H1 (cell line): ENCODE results near the gene RNF220. TPM values are rescaled to one million over a fixed set of nuclear protein-coding genes. Genes with fewer than 3 reads are reported as not detected.

Experiments
- CTCF ChIA-PET: fragments of 300-600 bp; sonication (Branson Sonifier 250); formaldehyde crosslinking; loops from one replicate; lab custom pipeline; 2021; ENCODE audit not compliant: partially characterized antibody; lab: Charles Lee
- POLR2A ChIA-PET: fragments of 300-600 bp; sonication (Branson Sonifier 250); formaldehyde crosslinking; loops from one replicate; lab custom pipeline; 2021; ENCODE audit warnings: inconsistent platforms; ENCODE audit not compliant: partially characterized antibody; lab: Charles Lee
- DNase-seq, 2 experiments: peaks; one replicate each; pipeline versions ENCODE4 v3.0.0 to v3.0.0-alpha.2; 2010 to 2022; ENCODE audit warnings: low spot score in 2 of 2, low read depth in 1 of 2, mixed read lengths in 1 of 2
- FAIRE-seq: peaks from 2 replicates; lab custom pipeline; 2011; peaks lifted over from hg19 to GRCh38; lab: Jason Lieb, UNC
- H2AFZ ChIP-seq: 2 replicates; pipeline ENCODE4 v1.8.1; 2012; ENCODE audit warnings: low read length, inconsistent platforms
- H2AK5ac ChIP-seq: 2 replicates; pipeline ENCODE4 v1.6.1; 2013; ENCODE audit warnings: low read depth, low read length
- H2BK120ac ChIP-seq: replicated peaks from 2 replicates; pipeline ENCODE3; 2013; ENCODE audit warnings: low read depth, low read length, inconsistent platforms
- H2BK12ac ChIP-seq: 2 replicates; pipeline ENCODE4 v1.6.1; 2013; ENCODE audit warnings: low read depth, low read length
- H2BK15ac ChIP-seq: 2 replicates; pipeline ENCODE4 v1.6.1; 2013; ENCODE audit warnings: low read length
- H2BK20ac ChIP-seq: 2 replicates; pipeline ENCODE4 v1.6.1; 2013; ENCODE audit warnings: low read length
- H2BK5ac ChIP-seq: 2 replicates; pipeline ENCODE4 v1.6.1; 2013; ENCODE audit warnings: low read depth, low read length
- H3K14ac ChIP-seq: 2 replicates; pipeline ENCODE4 v1.6.1; 2013; ENCODE audit warnings: inconsistent platforms; ENCODE audit not compliant: insufficient read length
- H3K18ac ChIP-seq: 2 replicates; pipeline ENCODE4 v1.6.1; 2013; ENCODE audit warnings: low read length; ENCODE audit errors: extremely low read depth
- H3K23ac ChIP-seq: 2 replicates; pipeline ENCODE4 v1.6.1; 2013; ENCODE audit warnings: inconsistent platforms; ENCODE audit not compliant: insufficient read length
- H3K23me2 ChIP-seq: 2 replicates; pipeline ENCODE4 v1.6.1; 2013; ENCODE audit warnings: low read depth, low read length
- H3K27ac ChIP-seq: 2 replicates; pipeline ENCODE4 v1.6.1; 2011; ENCODE audit warnings: low read depth, low read length, inconsistent platforms
- H3K27me3 ChIP-seq, 4 experiments: replicated peaks in 1 of 4; 1 replicate in 1 of 4; 2 replicates in 3 of 4; pipeline versions ENCODE4 v1.6.1 to v1.8.1; 2011 to 2013; ENCODE audit warnings: low read length in 3 of 4, mild to moderate bottlenecking in 3 of 4, inconsistent platforms in 2 of 4, mixed read lengths in 2 of 4, moderate library complexity in 1 of 4; ENCODE audit not compliant: control insufficient read depth in 3 of 4, insufficient read depth in 3 of 4; ENCODE audit errors: extremely low read depth in 1 of 4
- H3K36me3 ChIP-seq, 4 experiments: 2 replicates each; pipeline versions ENCODE4 v1.6.1 to v1.8.1; 2011 to 2013; ENCODE audit warnings: mild to moderate bottlenecking in 4 of 4, low read length in 3 of 4, moderate library complexity in 2 of 4, control low read depth in 1 of 4, inconsistent platforms in 1 of 4; ENCODE audit not compliant: insufficient read depth in 4 of 4, control insufficient read depth in 2 of 4
- H3K4ac ChIP-seq: replicated peaks from 2 replicates; pipeline ENCODE3; 2013; ENCODE audit warnings: low read length, low read depth, mixed read lengths, inconsistent platforms; ENCODE audit not compliant: insufficient read length
- H3K4me1 ChIP-seq, 4 experiments: replicated peaks in 1 of 4; 1 replicate in 1 of 4; 2 replicates in 3 of 4; pipeline versions ENCODE4 v1.6.1 to v1.8.1; 2011 to 2013; ENCODE audit warnings: low read length in 3 of 4, inconsistent platforms in 2 of 4, mixed read lengths in 1 of 4; ENCODE audit not compliant: insufficient read depth in 4 of 4, control insufficient read depth in 3 of 4
- H3K4me2 ChIP-seq, 2 experiments: 2 replicates each; pipeline versions ENCODE4 v1.6.1 to v1.8.1; 2011 to 2013; ENCODE audit warnings: low read depth in 2 of 2, low read length in 2 of 2, control low read depth in 1 of 2, inconsistent platforms in 1 of 2, mild to moderate bottlenecking in 1 of 2; ENCODE audit not compliant: insufficient read depth in 1 of 2
- H3K4me3 ChIP-seq, 4 experiments: fragments of 200-600, 300-600 bp in 1 of 4; sonication (generic), shearing (Covaris generic), sonication (Bioruptor Twin) in 1 of 4; 2 replicates each; pipeline versions ENCODE4 v1.5.1 to v1.8.1; 2011 to 2016; ENCODE audit warnings: low read length in 4 of 4, low read depth in 3 of 4, control low read depth in 2 of 4, inconsistent platforms in 2 of 4, mild to moderate bottlenecking in 2 of 4, mixed read lengths in 1 of 4, moderate library complexity in 1 of 4; ENCODE audit not compliant: insufficient read depth in 2 of 4; ENCODE audit errors: extremely low read depth in 1 of 4
- H3K56ac ChIP-seq: replicated peaks from 2 replicates; pipeline ENCODE3; 2013; ENCODE audit warnings: low read depth, mild to moderate bottlenecking, mixed read lengths, low read length, inconsistent platforms; ENCODE audit not compliant: insufficient read length
- H3K79me1 ChIP-seq: 2 replicates; pipeline ENCODE4 v1.6.1; 2013; ENCODE audit warnings: low read depth, low read length, control low read depth
- H3K79me2 ChIP-seq, 2 experiments: 2 replicates each; pipeline versions ENCODE4 v1.6.1 to v1.8.1; 2012 to 2013; ENCODE audit warnings: low read length in 2 of 2, mild to moderate bottlenecking in 2 of 2, inconsistent platforms in 1 of 2; ENCODE audit not compliant: insufficient read depth in 2 of 2, control insufficient read depth in 1 of 2
- H3K9ac ChIP-seq, 4 experiments: replicated peaks in 1 of 4; 1 replicate in 1 of 4; 2 replicates in 3 of 4; pipeline versions ENCODE4 v1.6.1 to v1.8.1; 2011 to 2013; ENCODE audit warnings: low read depth in 3 of 4, low read length in 3 of 4, control low read depth in 2 of 4, mild to moderate bottlenecking in 2 of 4, moderate library complexity in 2 of 4, inconsistent platforms in 1 of 4; ENCODE audit errors: extremely low read depth in 1 of 4
- H3K9me3 ChIP-seq, 2 experiments: 2 replicates each; pipeline versions ENCODE4 v1.6.1 to v1.8.1; 2012 to 2013; ENCODE audit warnings: mild to moderate bottlenecking in 2 of 2, moderate library complexity in 2 of 2, control low read depth in 1 of 2, inconsistent platforms in 1 of 2, low read depth in 1 of 2, low read length in 1 of 2, mixed read lengths in 1 of 2; ENCODE audit not compliant: insufficient read depth in 2 of 2
- H4K20me1 ChIP-seq, 2 experiments: replicated peaks in 1 of 2; 2 replicates each; pipeline versions ENCODE3 to v1.8.1; 2011 to 2013; ENCODE audit warnings: inconsistent platforms in 2 of 2, low read length in 2 of 2, mild to moderate bottlenecking in 1 of 2; ENCODE audit not compliant: insufficient read depth in 2 of 2, control insufficient read depth in 1 of 2
- H4K5ac ChIP-seq: 2 replicates; pipeline ENCODE4 v1.6.1; 2013; ENCODE audit warnings: low read length, low read depth, mixed read lengths, inconsistent platforms; ENCODE audit not compliant: insufficient read length
- H4K8ac ChIP-seq: 2 replicates; pipeline ENCODE4 v1.8.0; 2013; ENCODE audit warnings: mild to moderate bottlenecking, moderate library complexity, low read length, inconsistent platforms; ENCODE audit not compliant: insufficient read depth; ENCODE audit errors: extremely low read depth
- H4K91ac ChIP-seq: replicated peaks from 2 replicates; pipeline ENCODE3; 2013; ENCODE audit warnings: low read length, mixed read lengths, inconsistent platforms; ENCODE audit not compliant: insufficient read length
- BACH1 ChIP-seq: IDR thresholded peaks from 2 replicates; pipeline ENCODE4 v1.6.1; 2012; ENCODE audit warnings: low read length, improper control_type of control experiment
- CTBP2 ChIP-seq: IDR thresholded peaks from 2 replicates; pipeline ENCODE4 v1.7.0; 2011; ENCODE audit warnings: borderline replicate concordance, mild to moderate bottlenecking, moderate library complexity, mixed read lengths, low read length; ENCODE audit not compliant: insufficient read depth, insufficient read length
- EP300 ChIP-seq, 2 experiments: IDR thresholded peaks; 1 replicate in 1 of 2; 2 replicates in 1 of 2; pipeline ENCODE4 v1.6.1; 2011 to 2012; ENCODE audit warnings: low read depth in 2 of 2, low read length in 2 of 2, mild to moderate bottlenecking in 2 of 2, borderline replicate concordance in 1 of 2, inconsistent platforms in 1 of 2, moderate library complexity in 1 of 2
- KDM4A ChIP-seq: IDR thresholded peaks from one replicate; pipeline ENCODE4 v1.7.1; 2012; ENCODE audit warnings: low read depth, mild to moderate bottlenecking, moderate library complexity, low read length, inconsistent platforms; ENCODE audit not compliant: severe bottlenecking
- POU5F1 ChIP-seq: IDR thresholded peaks from 2 replicates; pipeline ENCODE4 v1.6.1; 2011; ENCODE audit warnings: low read depth, mild to moderate bottlenecking, low read length, moderate library complexity
- SP2 ChIP-seq: IDR thresholded peaks from 2 replicates; pipeline ENCODE4 v1.6.1; 2012; ENCODE audit warnings: mild to moderate bottlenecking, low read length, inconsistent platforms
- WGBS, 2 experiments: shearing (Covaris generic) in 1 of 2; methylation state at CpG; one replicate each; pipeline versions ENCODE4 v1.1.6 to v1.1.7; 2013 to 2015; ENCODE audit warnings: low lambda C conversion rate in 2 of 2, mixed read lengths in 2 of 2, inconsistent platforms in 1 of 2, low coverage in 1 of 2, missing lambda C conversion rate in 1 of 2; ENCODE audit not compliant: insufficient replicate concordance in 2 of 2, insufficient coverage in 1 of 2, insufficient read length in 1 of 2; ENCODE audit errors: extremely low coverage in 1 of 2, missing lambda C conversion rate in 1 of 2; 5-methylcytosine and 5-hydroxymethylcytosine counted together
- polyA plus RNA-seq, 7 experiments: library from polyadenylated mRNA; depleted of rRNA in 3 of 7; stranded (reverse) in 5 of 7; unstranded in 2 of 7; fragments of >200 nt in 5 of 7; fragments of 200-250 nt in 2 of 7; gene quantifications; 1 replicate in 5 of 7; 2 replicates in 1 of 7; 4 replicates in 1 of 7; pipeline versions ENCODE4 v1.2.1 to v1.2.3, GENCODE V29; 2011 to 2013; ENCODE audit warnings: missing spikeins in 2 of 7, mixed read lengths in 2 of 7
- total RNA-seq: library from RNA; stranded (reverse); fragmentation: NEBNext Ultra II Directional; extraction: Animal tissue kit (Norgen Biotek cat#: 25700); gene quantifications from 2 replicates; pipeline ENCODE4 v1.2.1, GENCODE V29; 2021

Gene RNF220
- total and polyA plus RNA-seq, 2 of the 8 experiments (the other 6 are each of a cell fraction or from before 2014, with no cell fraction given), result 123 to 160 TPM

DNA sequence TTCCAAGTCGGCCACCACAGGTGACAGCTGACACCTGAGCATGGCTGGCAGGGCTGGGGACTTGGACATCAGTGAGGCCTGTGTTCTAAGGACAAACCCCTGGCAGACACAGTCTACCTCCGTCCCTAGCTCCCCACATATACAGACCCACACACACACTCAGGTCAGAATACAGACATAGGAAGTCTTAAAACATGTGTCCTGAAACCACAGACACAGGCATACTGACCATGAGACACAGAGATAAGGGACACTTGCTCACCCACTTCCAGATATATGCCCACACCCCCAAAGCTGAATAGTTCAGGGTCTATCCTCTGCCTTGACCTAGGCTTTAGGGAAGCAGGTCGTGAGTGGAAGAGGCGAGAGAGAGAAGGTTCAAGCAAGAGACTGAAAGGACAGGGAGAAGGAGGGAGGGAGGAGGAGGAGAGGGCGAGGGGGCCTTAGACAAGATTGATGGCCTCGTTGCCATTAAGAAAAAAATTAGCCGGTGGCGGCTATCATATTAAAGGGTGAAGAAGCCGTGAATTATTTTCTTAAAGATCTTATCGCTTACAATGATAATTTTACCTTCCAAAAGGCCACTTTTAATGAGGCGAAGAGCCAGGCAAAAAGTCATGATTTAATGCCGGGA lies 219.3 kb downstream of the RNF220 start:
- H3K9me3 ChIP-seq, result no peaks in the 10 kb centered on the region
- H3K4me1 ChIP-seq, result no peaks in the 10 kb centered on the region
- H4K5ac ChIP-seq, result no peak overlapping the region
- no peak overlapping the region for H3K4me2 ChIP-seq
- no peak overlapping the region for H2AK5ac ChIP-seq
- H4K20me1 ChIP-seq, result peaks cover 0 to 4% of the 10 kb centered on the region in 2 experiments
- no peak overlapping the region for H2AFZ ChIP-seq
- H2BK20ac ChIP-seq, result no peak overlapping the region
- 88% methylated on average over 12 of the region's 12 CpGs; no CpG with 5 or more reads in 1 of the 2 experiments for WGBS, 2 experiments
- no peaks in the 10 kb centered on the region for H3K23me2 ChIP-seq
- H2BK15ac ChIP-seq, result no peak overlapping the region
- H3K27me3 ChIP-seq, result no peaks in the 10 kb centered on the region
- no peak overlapping the region for H2BK120ac ChIP-seq
- H3K4ac ChIP-seq, result no peak overlapping the region
- H4K8ac ChIP-seq, result no peak overlapping the region
- H3K4me3 ChIP-seq, result no peak overlapping the region
- H3K27ac ChIP-seq, result no peak overlapping the region
- CTCF ChIA-PET, result interaction anchor here (0.6 to 2.6 kb wide), 7 partner anchors 8 to 895 kb away, joined by 3 to 11 read pairs (median 4); no protein-coding TSS in a partner anchor
- H3K36me3 ChIP-seq, result no peaks in the 10 kb centered on the region; a peak in 3 of 8 replicates
- H3K14ac ChIP-seq, result no peak overlapping the region
- no peak for TF ChIP-seq KDM4A
- no peak for TF ChIP-seq BACH1
- no peak for TF ChIP-seq CTBP2
- no peak for TF ChIP-seq POU5F1
- TF ChIP-seq EP300 (IDR thresholded peaks at IDR 0.05; ENCODE audit: borderline replicate concordance in 1 of 2, low read depth in 2 of 2, low read length in 2 of 2), result no peak
- TF ChIP-seq SP2, result no peak
- no peak for FAIRE-seq
- H3K79me1 ChIP-seq, result no peaks in the 10 kb centered on the region; the same call in 1 of the 2 replicates
- no peak overlapping the region for H4K91ac ChIP-seq
- H3K23ac ChIP-seq, result no peak overlapping the region
- POLR2A ChIA-PET, result interaction anchor here (0.6 to 30.8 kb wide), 4 partner anchors 8 to 97 kb away, joined by 3 to 633 read pairs (median 4); no protein-coding TSS in a partner anchor
- H2BK12ac ChIP-seq, result no peak overlapping the region
- H3K18ac ChIP-seq, result no peak overlapping the region
- no peak overlapping the region for H2BK5ac ChIP-seq
- no peak for DNase-seq
- H3K9ac ChIP-seq, result no peak overlapping the region
- H3K56ac ChIP-seq, result no peak overlapping the region
- H3K79me2 ChIP-seq, result no peaks in the 10 kb centered on the region
